ENCODE results near the gene MRPL44.

MRPL44 gene

GRCh38 chr2:224009605-224010315, 52.5 kb downstream of the MRPL44 start:
- ATAC-seq (replicated peaks; ENCODE audit: extremely low read depth, poor library complexity, severe bottlenecking) (no peak), DNase-seq (ENCODE audit: low spot score in 2 of 2) (no peak)
- H3K9me3 Mint-ChIP-seq, result no peaks in the 10 kb centered on the region
- H3K36me3 Mint-ChIP-seq (ENCODE audit: insufficient read depth), result no peaks in the 10 kb centered on the region
- no peak overlapping the region for H3K4me3 Mint-ChIP-seq
- H3K4me1 Mint-ChIP-seq, result no peaks in the 10 kb centered on the region
- H3K27ac Mint-ChIP-seq (ENCODE audit: low read depth), result no peak overlapping the region
- H3K27me3 Mint-ChIP-seq, result no peaks in the 10 kb centered on the region

- ATAC-seq (replicated peaks; ENCODE audit: extremely low read depth, poor library complexity, severe bottlenecking) (no peak), DNase-seq (ENCODE audit: low spot score in 2 of 2) (no peak)
- Mint-ChIP-seq H3K27me3 (no peaks in the 10 kb centered on the region), H3K4me1 (peaks cover 6% of the 10 kb centered on the region), H3K9me3 (no peaks in the 10 kb centered on the region), H3K4me3 (no peak overlapping the region), H3K27ac (ENCODE audit: low read depth) (no peak overlapping the region), H3K36me3 (ENCODE audit: insufficient read depth) (no peaks in the 10 kb centered on the region)
These were observed 54.6 kb downstream of the MRPL44 start for GRCh38 chr2:224011837-224012236.

GRCh38 chr2:224014336-224014735, 57.1 kb downstream of the MRPL44 start:
- peaks cover 6% of the 10 kb centered on the region for H3K4me1 Mint-ChIP-seq
- H3K9me3 Mint-ChIP-seq, result no peaks in the 10 kb centered on the region
- no peak for DNase-seq (ENCODE audit: low spot score in 2 of 2)
- H3K36me3 Mint-ChIP-seq (ENCODE audit: insufficient read depth), result no peaks in the 10 kb centered on the region
- no peak overlapping the region for H3K27ac Mint-ChIP-seq (ENCODE audit: low read depth)
- ATAC-seq (replicated peaks; ENCODE audit: extremely low read depth, poor library complexity, severe bottlenecking), result no peak
- no peak overlapping the region for H3K4me3 Mint-ChIP-seq
- no peaks in the 10 kb centered on the region for H3K27me3 Mint-ChIP-seq

- Mint-ChIP-seq H3K4me3 (no peak overlapping the region), H3K9me3 (no peaks in the 10 kb centered on the region)
These were observed 59.7 kb downstream of the MRPL44 start for GRCh38 chr2:224016963-224017362.

More at GRCh38 chr2:224016963-224017362, 59.7 kb downstream of the MRPL44 start:
- H3K27ac Mint-ChIP-seq (ENCODE audit: low read depth), result no peak overlapping the region
- DNase-seq (ENCODE audit: low spot score in 2 of 2) (no peak), ATAC-seq (replicated peaks; ENCODE audit: extremely low read depth, poor library complexity, severe bottlenecking) (no peak)
- no peaks in the 10 kb centered on the region for H3K36me3 Mint-ChIP-seq (ENCODE audit: insufficient read depth)
- H3K4me1 Mint-ChIP-seq, result peaks cover 6% of the 10 kb centered on the region
- H3K27me3 Mint-ChIP-seq, result no peaks in the 10 kb centered on the region
